Fibroblast of the aortic adventitia (primary cell): ENCODE results near the gene CCDC74B. TPM values are rescaled to one million over a fixed set of nuclear protein-coding genes. Genes with fewer than 3 reads are reported as not detected.
"Not testable (repeated sequence)": the region's sequence is repeated elsewhere in the genome, so short reads cannot be mapped to it uniquely, and the experiment has no call there.

Experiments used
- DNase-seq: peaks from one replicate; pipeline ENCODE4 v3.0.0-alpha.2; 2010; ENCODE audit warnings: low read depth
- H3K4me3 ChIP-seq: 2 replicates; pipeline ENCODE4 v1.5.1; 2011; ENCODE audit warnings: low read depth, mild to moderate bottlenecking, control low read depth, low read length, moderate library complexity
- CTCF ChIP-seq: IDR thresholded peaks from 2 replicates; pipeline ENCODE4 v1.5.1; 2011; ENCODE audit warnings: mild to moderate bottlenecking, low read length, control low read depth, inconsistent platforms; ENCODE audit not compliant: insufficient read depth
- total RNA-seq: library from RNA; depleted of rRNA; stranded (reverse); fragments of >200 nt; gene quantifications from 2 replicates; pipeline ENCODE4 v1.2.3, GENCODE V29; 2012; ENCODE audit warnings: low replicate concordance

The CCDC74B gene
- total RNA-seq, 1 donor = 12.2 TPM

- TF ChIP-seq CTCF = no peak
- DNase-seq = no peak
- no peak overlapping the region for H3K4me3 ChIP-seq
Measured at GRCh38 chr2:130158631-130159030, 13.7 kb upstream of the CCDC74B start.

- H3K4me3 ChIP-seq = not testable (repeated sequence)
Measured at GRCh38 chr2:130157825-130158514, 13.1 kb upstream of the CCDC74B start.

GRCh38 chr2:130157354-130157753 is 12.4 kb upstream of the CCDC74B start:
- DNase-seq, H3K4me3 ChIP-seq: not testable (repeated sequence)

More at GRCh38 chr2:130157825-130158514, 13.1 kb upstream of the CCDC74B start:
- not testable (repeated sequence) for DNase-seq

GRCh38 chr2:130156624-130157004 is 11.7 kb upstream of the CCDC74B start:
- DNase-seq = no peak
- TF ChIP-seq CTCF = no peak
- no peak overlapping the region for H3K4me3 ChIP-seq

- TF ChIP-seq CTCF = peak; percentile 58
- H3K4me3 ChIP-seq = not testable (repeated sequence)
- DNase-seq = peak; percentile 45
Measured at GRCh38 chr2:130155956-130156623, 11.2 kb upstream of the CCDC74B start.

- no peak overlapping the region for H3K4me3 ChIP-seq
- no peak for DNase-seq
- TF ChIP-seq CTCF = no peak
Measured at GRCh38 chr2:130154773-130155765, 10.2 kb upstream of the CCDC74B start.

GRCh38 chr2:130154423-130154770 is 9.5 kb upstream of the CCDC74B start:
- DNase-seq, H3K4me3 ChIP-seq: not testable (repeated sequence)

GRCh38 chr2:130153721-130154422 is 9.0 kb upstream of the CCDC74B start:
- not testable (repeated sequence) for DNase-seq

More at GRCh38 chr2:130153721-130154422, 9.0 kb upstream of the CCDC74B start:
- H3K4me3 ChIP-seq = not testable (repeated sequence)
